WTC11 (cell line): ENCODE measurements around the gene SMIM31.

ENCODE experiments used
- AR ChIP-seq: fragments of 250-450 bp; sonication (Bioruptor Pico); IDR thresholded peaks from 2 replicates; pipeline ENCODE4 v1.9.0; 2021; ENCODE audit warnings: mild to moderate bottlenecking
- ATF3 ChIP-seq: sonication (generic); formaldehyde crosslinking; conservative IDR thresholded peaks from 2 replicates; pipeline ENCODE4 v1.8.1; 2022; ENCODE audit warnings: mild to moderate bottlenecking, missing genetic modification reagents
- CTCF ChIP-seq: fragments of 200-600 bp; IDR thresholded peaks from 2 replicates; pipeline ENCODE4 v1.8.0; 2022; ENCODE audit warnings: antibody characterized with exemption
- E2F4 ChIP-seq: sonication (generic); formaldehyde crosslinking; IDR thresholded peaks from 2 replicates; pipeline ENCODE4 v1.8.1; 2022; ENCODE audit warnings: low read depth, mild to moderate bottlenecking, moderate library complexity, missing genetic modification reagents, borderline replicate concordance
- ELF4 ChIP-seq: sonication (generic); formaldehyde crosslinking; IDR thresholded peaks from 2 replicates; pipeline ENCODE4 v1.8.1; 2022; ENCODE audit warnings: low read depth, mild to moderate bottlenecking, moderate library complexity, missing genetic modification reagents
- NR3C1 ChIP-seq: sonication (generic); formaldehyde crosslinking; conservative IDR thresholded peaks from 2 replicates; pipeline ENCODE4 v1.8.1; 2023; ENCODE audit warnings: low read depth, mild to moderate bottlenecking, missing genetic modification reagents
- OVOL2 ChIP-seq: fragments of 250-450 bp; sonication (Bioruptor Pico); IDR thresholded peaks from 2 replicates; pipeline ENCODE4 v1.9.0; 2021; ENCODE audit warnings: mild to moderate bottlenecking, borderline replicate concordance
- RELA ChIP-seq: sonication (generic); formaldehyde crosslinking; IDR thresholded peaks from 2 replicates; pipeline ENCODE4 v1.8.1; 2022; ENCODE audit warnings: missing genetic modification reagents, mild to moderate bottlenecking, borderline replicate concordance
- RORB ChIP-seq: fragments of 250-450 bp; sonication (Bioruptor Pico); IDR thresholded peaks from 2 replicates; pipeline ENCODE4 v1.9.0; 2021; ENCODE audit warnings: mild to moderate bottlenecking
- USF2 ChIP-seq: sonication (generic); formaldehyde crosslinking; IDR thresholded peaks from 2 replicates; pipeline ENCODE4 v1.8.1; 2023; ENCODE audit warnings: mild to moderate bottlenecking, missing genetic modification reagents, moderate library complexity
- ZNF416 ChIP-seq: fragments of 250-450 bp; sonication (Bioruptor Pico); IDR thresholded peaks from 2 replicates; pipeline ENCODE4 v1.9.0; 2021; ENCODE audit warnings: mild to moderate bottlenecking, inconsistent platforms
- TF ChIP-seq, protein P1 (sequence below): fragments of 250-450 bp; sonication (Bioruptor Pico); IDR thresholded peaks from 2 replicates; pipeline ENCODE4 v2.1.2; 2022; ENCODE audit warnings: mild to moderate bottlenecking, moderate library complexity
- TF ChIP-seq, protein P2 (sequence below): fragments of 250-450 bp; sonication (Bioruptor Pico); IDR thresholded peaks from 2 replicates; pipeline ENCODE4 v1.9.0; 2021; ENCODE audit warnings: moderate library complexity, mild to moderate bottlenecking, inconsistent platforms, borderline replicate concordance

- no peak for TF ChIP-seq AR (CRISPR knock-in tag)
- TF ChIP-seq NR3C1 (CRISPR knock-in tag): no peak
- TF ChIP-seq CTCF: no peak
- no peak for TF ChIP-seq RORB (CRISPR knock-in tag)
- TF ChIP-seq E2F4 (CRISPR knock-in tag): no peak
- TF ChIP-seq ZNF416 (CRISPR knock-in tag): no peak
- no peak for TF ChIP-seq ATF3 (CRISPR knock-in tag)
- TF ChIP-seq USF2 (CRISPR knock-in tag): no peak
- no peak for TF ChIP-seq RELA
- TF ChIP-seq, protein P1, sequence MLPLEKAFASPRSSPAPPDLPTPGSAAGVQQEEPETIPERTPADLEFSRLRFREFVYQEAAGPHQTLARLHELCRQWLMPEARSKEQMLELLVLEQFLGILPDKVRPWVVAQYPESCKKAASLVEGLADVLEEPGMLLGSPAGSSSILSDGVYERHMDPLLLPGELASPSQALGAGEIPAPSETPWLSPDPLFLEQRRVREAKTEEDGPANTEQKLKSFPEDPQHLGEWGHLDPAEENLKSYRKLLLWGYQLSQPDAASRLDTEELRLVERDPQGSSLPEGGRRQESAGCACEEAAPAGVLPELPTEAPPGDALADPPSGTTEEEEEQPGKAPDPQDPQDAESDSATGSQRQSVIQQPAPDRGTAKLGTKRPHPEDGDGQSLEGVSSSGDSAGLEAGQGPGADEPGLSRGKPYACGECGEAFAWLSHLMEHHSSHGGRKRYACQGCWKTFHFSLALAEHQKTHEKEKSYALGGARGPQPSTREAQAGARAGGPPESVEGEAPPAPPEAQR (CRISPR knock-in tag): no peak
- TF ChIP-seq, protein P2, sequence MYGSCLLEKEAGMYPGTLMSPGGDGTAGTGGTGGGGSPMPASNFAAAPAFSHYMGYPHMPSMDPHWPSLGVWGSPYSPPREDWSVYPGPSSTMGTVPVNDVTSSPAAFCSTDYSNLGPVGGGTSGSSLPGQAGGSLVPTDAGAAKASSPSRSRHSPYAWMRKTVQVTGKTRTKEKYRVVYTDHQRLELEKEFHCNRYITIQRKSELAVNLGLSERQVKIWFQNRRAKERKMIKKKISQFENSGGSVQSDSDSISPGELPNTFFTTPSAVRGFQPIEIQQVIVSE (CRISPR knock-in tag): no peak
- no peak for TF ChIP-seq ELF4 (CRISPR knock-in tag)
- TF ChIP-seq OVOL2 (CRISPR knock-in tag): no peak
Measured at GRCh38 chr4:164734484-164734883, 19.4 kb upstream of the SMIM31 start.
